WI38 (cell line): Measurements from ENCODE around the gene CDKN2B-AS1.

Source experiments
- H3K4me3 ChIP-seq: 2 replicates; pipeline ENCODE4 v1.5.1; 2011; ENCODE audit warnings: low read depth, mild to moderate bottlenecking, control low read depth, low read length
- CTCF ChIP-seq: IDR thresholded peaks from 2 replicates; pipeline ENCODE4 v1.5.1; 2012; ENCODE audit warnings: low read depth, mild to moderate bottlenecking, control low read depth, low read length

The CDKN2B-AS1 gene

GRCh38 chr9:22148876-22149637 is 154.5 kb downstream of the CDKN2B-AS1 start:
- no peak overlapping the region for H3K4me3 ChIP-seq
- TF ChIP-seq CTCF: no peak

GRCh38 chr9:22154064-22154463 is 159.5 kb downstream of the CDKN2B-AS1 start:
- no peak for TF ChIP-seq CTCF

GRCh38 chr9:22156586-22156985 is 162.0 kb downstream of the CDKN2B-AS1 start:
- TF ChIP-seq CTCF: no peak
- H3K4me3 ChIP-seq: no peak overlapping the region

More at GRCh38 chr9:22154064-22154463, 159.5 kb downstream of the CDKN2B-AS1 start:
- no peak overlapping the region for H3K4me3 ChIP-seq

GRCh38 chr9:22157276-22157675 is 162.7 kb downstream of the CDKN2B-AS1 start:
- no peak for TF ChIP-seq CTCF
- H3K4me3 ChIP-seq: no peak overlapping the region

- no peak for TF ChIP-seq CTCF
These were observed 163.2 kb downstream of the CDKN2B-AS1 start for GRCh38 chr9:22157828-22158227.

GRCh38 chr9:22158271-22158670 is 163.7 kb downstream of the CDKN2B-AS1 start:
- H3K4me3 ChIP-seq: no peak overlapping the region
- TF ChIP-seq CTCF: no peak

More at GRCh38 chr9:22157828-22158227, 163.2 kb downstream of the CDKN2B-AS1 start:
- H3K4me3 ChIP-seq: no peak overlapping the region

- TF ChIP-seq CTCF: no peak
- H3K4me3 ChIP-seq: no peak overlapping the region
These were observed 164.3 kb downstream of the CDKN2B-AS1 start for GRCh38 chr9:22158927-22159346.
